Heart left ventricle (tissue), 16 donors: Measurements from ENCODE around the gene TNIK. TPM values are rescaled to one million over a fixed set of nuclear protein-coding genes. Genes with fewer than 3 reads are reported as not detected.

Experiments used
- ATAC-seq, 4 donors: fragments of 200-7000 bp; cut with Tn5 transposase; one replicate each; pipeline ENCODE4 v1.9.1; 2020 to 2022; ENCODE audit warnings: moderate library complexity in 4 of 4, mild to moderate bottlenecking in 3 of 4, moderate number of reproducible peaks in 1 of 4
- DNase-seq, 5 donors: peaks; one replicate each; pipeline ENCODE4 v3.0.0-alpha.2; 2020
- H3K27ac ChIP-seq, 12 donors: fragments of 200-600 bp; sonication (generic) in 4 of 12; one replicate each; pipeline versions ENCODE4 v1.5.0 to v1.8.0; 2016 to 2022; ENCODE audit warnings: mild to moderate bottlenecking in 2 of 12
- H3K27me3 ChIP-seq, 9 donors: fragments of 200-600 bp; sonication (generic) in 2 of 9; one replicate each; pipeline versions ENCODE4 v1.5.1 to v1.8.0; 2016 to 2022; ENCODE audit warnings: mild to moderate bottlenecking in 3 of 9
- H3K36me3 ChIP-seq, 9 donors: fragments of 200-600 bp; sonication (generic) in 2 of 9; one replicate each; pipeline versions ENCODE4 v1.5.0 to v1.8.0; 2018 to 2022; ENCODE audit warnings: mild to moderate bottlenecking in 2 of 9
- H3K4me1 ChIP-seq, 12 donors: fragments of 200-600 bp; sonication (generic) in 4 of 12; one replicate each; pipeline versions ENCODE4 v1.5.0 to v1.8.0; 2016 to 2022; ENCODE audit warnings: mild to moderate bottlenecking in 3 of 12
- H3K4me3 ChIP-seq, 12 donors: fragments of 200-600 bp; sonication (generic) in 4 of 12; one replicate each; pipeline versions ENCODE4 v1.5.0 to v1.8.0; 2017 to 2022; ENCODE audit warnings: mild to moderate bottlenecking in 9 of 12, moderate library complexity in 4 of 12
- H3K9me3 ChIP-seq, 12 donors: fragments of 200-600 bp; sonication (generic) in 4 of 12; one replicate each; pipeline versions ENCODE4 v1.5.0 to v1.8.0; 2016 to 2022; ENCODE audit warnings: mild to moderate bottlenecking in 1 of 12
- POLR2A ChIP-seq, 2 donors: fragments of 450-650 bp; IDR thresholded peaks; one replicate each; pipeline ENCODE4 v1.6.1; 2017; ENCODE audit warnings: antibody characterized with exemption in 2 of 2, mild to moderate bottlenecking in 2 of 2, moderate library complexity in 2 of 2
- WGBS, 4 donors: extraction: QIAGEN DNeasy Blood & Tissue Kit in 2 of 4; methylation state at CpG; one replicate each; pipeline versions ENCODE4 v1.1.5 to v1.1.7; 2013 to 2018; 5-methylcytosine and 5-hydroxymethylcytosine counted together
- intact Hi-C, 10 donors: fragments of 100-400 bp; cut with DNase I; formaldehyde crosslinking; loops; one replicate each; pipeline versions ENCODE4 v1.11.1 to v1.14.2; 2022
- polyA plus RNA-seq, 2 donors: library from polyadenylated mRNA; stranded (reverse); fragments of 200-250 nt; gene quantifications; one replicate each; pipeline ENCODE4 v1.2.3, GENCODE V29; 2013
- total RNA-seq, 9 donors: library from RNA; depleted of rRNA in 2 of 9; stranded (reverse); fragments of >200 nt in 2 of 9; fragmentation: NEBNext Ultra II Directional in 3 of 9; extraction: Animal tissue kit (Norgen Biotek cat#: 25700) in 3 of 9; gene quantifications; one replicate each; pipeline versions ENCODE4 v1.1.0 to v1.2.4, GENCODE V29; 2016 to 2023
- TF ChIP-seq, protein P1 (sequence below), 12 donors: fragments of 200-600 bp; sonication (generic) in 4 of 12; IDR thresholded peaks; one replicate each; pipeline versions ENCODE4 v1.5.0 to v1.8.0; 2018 to 2022; ENCODE audit warnings: antibody characterized with exemption in 12 of 12, mild to moderate bottlenecking in 5 of 12
- donor health status: ischemic (EF 13 %, LVEDD 7.1; RV severe dilation, severe dysfunction).
- donor health status: healthy with polysubstance abuse.
- donor health status: DM: no; HTN: yes; CAD: no.
- donor health status: DM: no; HTN: no; CAD: no.
- donor health status: ischemic (EF 25% LVEDD 6.9; RV normal size, moderate dysfunction).
- donor health status: ischemic (EF 25% LVEDD 5.7; RV mildly dilated, moderate dysfunction).
- donor health status: healthy.
- donor health status: DM: yes; HTN: yes; CAD: no.
- donor health status: ischemic (EF 35%, LVEDD 5.7; RV mildly dilated, moderate dysfunction).
- donor health status: nonischemic (EF 11% LVEDD 7.7; RV severe dilation, severe dysfunction).
- donor health status: DM: yes; HTN: yes; CAD: no.
- donor health status: PGD.
- donor health status: ischemic (EF 29% LVEDD 5.4; RV normal size, mild dysfunction).
- donor health status: nonischemic (EF 23%, LVEDD 6.1; RV moderate dilation, normal function).

TNIK gene
- total and polyA plus RNA-seq, 11 donors, result 12.3 to 51.6 (median 32.4) TPM

DNA sequence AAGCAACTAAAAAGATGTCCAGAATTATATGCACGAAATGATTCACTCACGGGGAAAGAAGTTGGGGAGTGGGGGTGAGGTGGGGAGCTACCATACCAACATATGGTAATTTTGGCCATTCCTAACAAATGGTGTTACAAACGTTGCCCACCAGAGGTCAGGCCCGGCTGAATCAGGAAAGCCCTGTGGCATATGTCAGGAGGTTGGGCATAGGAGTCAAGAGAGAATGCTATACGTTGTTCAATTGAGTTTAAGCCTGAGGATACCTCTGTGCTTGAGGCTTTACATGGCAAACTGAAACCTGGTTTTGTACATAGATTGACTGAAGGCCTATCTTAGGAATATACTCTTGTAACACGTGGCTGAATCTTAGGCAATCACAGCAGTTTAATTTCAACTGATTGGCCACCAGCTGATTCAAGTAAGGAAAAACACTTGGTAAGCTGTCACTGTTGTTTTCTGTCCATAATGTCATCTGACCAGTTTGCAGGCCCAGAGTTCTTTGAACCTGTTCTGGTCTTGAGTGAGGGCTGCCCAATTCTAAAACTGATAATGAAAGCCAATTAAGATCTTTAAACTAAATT is 410.3 kb downstream of the TNIK start:
- WGBS, 4 donors, result 18 to 26% (median 21%) methylated on average over 6 of the region's 6 CpGs
- H3K9me3 ChIP-seq, result no peaks in the 10 kb centered on the region
- DNase-seq, result peak in 4 of 5 donors; percentile 16 to 40 (median 30)
- intact Hi-C loops, result loop anchor here (1.0 to 10.0 kb wide), 4 partner anchors 415 to 517 kb away; partner anchors contain the start of gene TNIK (in 1 of the 10)
- H3K27me3 ChIP-seq, result no peaks in the 10 kb centered on the region
- no peaks in the 10 kb centered on the region for H3K36me3 ChIP-seq
- peak in 3 of 4 donors; percentile 68 to 83 (median 80) for ATAC-seq
- TF ChIP-seq, protein P1, sequence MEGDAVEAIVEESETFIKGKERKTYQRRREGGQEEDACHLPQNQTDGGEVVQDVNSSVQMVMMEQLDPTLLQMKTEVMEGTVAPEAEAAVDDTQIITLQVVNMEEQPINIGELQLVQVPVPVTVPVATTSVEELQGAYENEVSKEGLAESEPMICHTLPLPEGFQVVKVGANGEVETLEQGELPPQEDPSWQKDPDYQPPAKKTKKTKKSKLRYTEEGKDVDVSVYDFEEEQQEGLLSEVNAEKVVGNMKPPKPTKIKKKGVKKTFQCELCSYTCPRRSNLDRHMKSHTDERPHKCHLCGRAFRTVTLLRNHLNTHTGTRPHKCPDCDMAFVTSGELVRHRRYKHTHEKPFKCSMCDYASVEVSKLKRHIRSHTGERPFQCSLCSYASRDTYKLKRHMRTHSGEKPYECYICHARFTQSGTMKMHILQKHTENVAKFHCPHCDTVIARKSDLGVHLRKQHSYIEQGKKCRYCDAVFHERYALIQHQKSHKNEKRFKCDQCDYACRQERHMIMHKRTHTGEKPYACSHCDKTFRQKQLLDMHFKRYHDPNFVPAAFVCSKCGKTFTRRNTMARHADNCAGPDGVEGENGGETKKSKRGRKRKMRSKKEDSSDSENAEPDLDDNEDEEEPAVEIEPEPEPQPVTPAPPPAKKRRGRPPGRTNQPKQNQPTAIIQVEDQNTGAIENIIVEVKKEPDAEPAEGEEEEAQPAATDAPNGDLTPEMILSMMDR (IDR thresholded peaks at IDR 0.05), result peak; percentile 41 to 68 (median 55)
- no peak for TF ChIP-seq POLR2A (IDR thresholded peaks at IDR 0.05)
- H3K4me1 ChIP-seq, result peaks cover 0 to 2% (median 0%) of the 10 kb centered on the region in 12 donors
- H3K27ac ChIP-seq, result no peak overlapping the region
- H3K4me3 ChIP-seq, result no peak overlapping the region

GRCh38 chr3:171046760-171047159 is 413.4 kb downstream of the TNIK start:
- intact Hi-C loops, result loop anchor here in 2 of 10 donors (5.0 kb wide), 1 partner anchor 521 kb away; no protein-coding TSS in a partner anchor
- no peak overlapping the region for H3K27ac ChIP-seq
- no peaks in the 10 kb centered on the region for H3K27me3 ChIP-seq
- H3K4me1 ChIP-seq, result peaks cover 0 to 2% (median 0%) of the 10 kb centered on the region in 12 donors
- H3K4me3 ChIP-seq, result no peak overlapping the region
- 69 to 89% (median 80%) methylated on average over 4 of the region's 4 CpGs for WGBS, 4 donors
- TF ChIP-seq, protein P1 (IDR thresholded peaks at IDR 0.05), result no peak
- no peak for TF ChIP-seq POLR2A (IDR thresholded peaks at IDR 0.05)
- no peaks in the 10 kb centered on the region for H3K36me3 ChIP-seq
- DNase-seq (no peak), ATAC-seq (no peak)
- no peaks in the 10 kb centered on the region for H3K9me3 ChIP-seq

GRCh38 chr3:171044835-171045793 is 415.1 kb downstream of the TNIK start:
- TF ChIP-seq, protein P1 (IDR thresholded peaks at IDR 0.05), result no peak
- no peak for TF ChIP-seq POLR2A (IDR thresholded peaks at IDR 0.05)

DNA sequence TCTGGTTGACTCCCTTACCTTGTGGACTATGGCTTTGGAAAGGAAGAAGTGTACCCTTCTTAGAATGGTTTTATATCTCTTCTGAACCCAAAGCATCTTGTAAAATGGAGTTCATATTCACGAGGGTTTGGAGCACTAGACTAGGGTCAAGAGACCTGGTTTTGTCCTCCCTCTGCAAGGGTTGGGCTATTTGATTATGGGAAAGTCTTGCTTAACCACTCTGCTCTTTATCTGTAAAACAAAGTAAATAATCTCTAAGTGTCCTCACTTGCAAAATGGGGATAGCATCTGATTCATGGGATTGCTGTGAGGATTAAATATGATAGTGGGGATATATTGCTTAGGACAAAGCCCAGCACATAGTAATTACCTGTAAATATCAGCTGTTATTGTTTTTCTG is 415.8 kb downstream of the TNIK start:
- ATAC-seq (no peak), DNase-seq (no peak)
- no peaks in the 10 kb centered on the region for H3K9me3 ChIP-seq
- 25 to 72% (median 50%) methylated on average over 1 of the region's 1 CpG for WGBS, 4 donors
- intact Hi-C loops, result no loop called here
- H3K27ac ChIP-seq, result no peak overlapping the region
- TF ChIP-seq POLR2A (IDR thresholded peaks at IDR 0.05), result no peak
- TF ChIP-seq, protein P1 (IDR thresholded peaks at IDR 0.05), result no peak
- peaks cover 0 to 5% (median 0%) of the 10 kb centered on the region in 12 donors for H3K4me1 ChIP-seq
- H3K36me3 ChIP-seq, result no peaks in the 10 kb centered on the region
- no peaks in the 10 kb centered on the region for H3K27me3 ChIP-seq
- no peak overlapping the region for H3K4me3 ChIP-seq

More at GRCh38 chr3:171044835-171045793, 415.1 kb downstream of the TNIK start:
- DNase-seq (no peak), ATAC-seq (peak in 1 of 4 donors; percentile 27)
- H3K27me3 ChIP-seq, result no peaks in the 10 kb centered on the region
- H3K36me3 ChIP-seq, result no peaks in the 10 kb centered on the region
- no peak overlapping the region for H3K4me3 ChIP-seq
- WGBS, 4 donors, result 85 to 90% (median 88%) methylated on average over 14 of the region's 14 CpGs
- H3K9me3 ChIP-seq, result no peaks in the 10 kb centered on the region
- no peak overlapping the region for H3K27ac ChIP-seq
- peaks cover 0 to 2% (median 0%) of the 10 kb centered on the region in 12 donors for H3K4me1 ChIP-seq
- intact Hi-C loops, result loop anchor here in 2 of 10 donors (5.0 kb wide), 1 partner anchor 522 kb away; no protein-coding TSS in a partner anchor
